ENCODE data around the gene IPMK. TPM values are rescaled to one million over a fixed set of nuclear protein-coding genes. Genes with fewer than 3 reads are reported as not detected.

The IPMK gene
- total RNA-seq, 2 experiments from 2014 or later = 5.6 to 9.5 TPM

DNA sequence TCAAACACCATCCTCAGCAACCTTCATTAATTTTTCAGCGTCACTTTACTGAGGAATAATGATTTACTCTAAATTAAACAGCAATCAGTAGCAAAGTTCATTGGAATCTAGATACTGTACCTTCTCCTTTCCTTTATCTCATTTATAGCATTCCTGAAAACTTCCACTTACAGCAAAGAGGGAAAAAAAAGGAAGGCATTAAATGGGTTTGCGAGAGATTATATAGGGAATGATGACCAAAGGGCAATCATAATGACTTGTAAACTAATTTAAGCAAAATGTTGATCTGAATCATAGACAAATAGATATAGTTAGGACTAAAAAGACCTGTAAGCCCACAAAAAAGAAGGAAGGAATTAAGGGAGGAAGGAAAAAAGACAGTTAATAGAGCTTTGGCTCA is 42.0 kb downstream of the IPMK start:
- intact Hi-C loops (cut with micrococcal nuclease; ENCODE audit: unreplicated experiment) = no loop called here
- Histone ChIP-seq H3K36me3 (ENCODE audit: insufficient read depth, low read length) (peaks cover 64% of the 10 kb centered on the region), H2AFZ (ENCODE audit: low read length) (no peak overlapping the region), H3K9me2 (ENCODE audit: insufficient read depth, low read length) (no peaks in the 10 kb centered on the region), H3K27ac (ENCODE audit: low read depth, low read length, poor library complexity, severe bottlenecking) (no peak overlapping the region), H3K9me3 (ENCODE audit: low read length) (no peaks in the 10 kb centered on the region), H3K79me2 (ENCODE audit: insufficient read depth, low read depth, low read length) (no peaks in the 10 kb centered on the region), H3K4me3 (ENCODE audit: low read depth, low read length, poor library complexity, severe bottlenecking) (no peak overlapping the region), H3K4me2 (ENCODE audit: low read length) (no peak overlapping the region), H4K20me1 (ENCODE audit: insufficient read depth, low read length) (no peaks in the 10 kb centered on the region), H3K4me1 (ENCODE audit: insufficient read depth, low read length, poor library complexity, severe bottlenecking) (peaks cover 5% of the 10 kb centered on the region)
- BruUV-seq (replicated peaks) = no TSS peak
- no peak for TF ChIP-seq EZH2phosphoT487 (IDR thresholded peaks at IDR 0.05; ENCODE audit: borderline replicate concordance, low read depth, low read length)
- TF ChIP-seq, protein P1, sequence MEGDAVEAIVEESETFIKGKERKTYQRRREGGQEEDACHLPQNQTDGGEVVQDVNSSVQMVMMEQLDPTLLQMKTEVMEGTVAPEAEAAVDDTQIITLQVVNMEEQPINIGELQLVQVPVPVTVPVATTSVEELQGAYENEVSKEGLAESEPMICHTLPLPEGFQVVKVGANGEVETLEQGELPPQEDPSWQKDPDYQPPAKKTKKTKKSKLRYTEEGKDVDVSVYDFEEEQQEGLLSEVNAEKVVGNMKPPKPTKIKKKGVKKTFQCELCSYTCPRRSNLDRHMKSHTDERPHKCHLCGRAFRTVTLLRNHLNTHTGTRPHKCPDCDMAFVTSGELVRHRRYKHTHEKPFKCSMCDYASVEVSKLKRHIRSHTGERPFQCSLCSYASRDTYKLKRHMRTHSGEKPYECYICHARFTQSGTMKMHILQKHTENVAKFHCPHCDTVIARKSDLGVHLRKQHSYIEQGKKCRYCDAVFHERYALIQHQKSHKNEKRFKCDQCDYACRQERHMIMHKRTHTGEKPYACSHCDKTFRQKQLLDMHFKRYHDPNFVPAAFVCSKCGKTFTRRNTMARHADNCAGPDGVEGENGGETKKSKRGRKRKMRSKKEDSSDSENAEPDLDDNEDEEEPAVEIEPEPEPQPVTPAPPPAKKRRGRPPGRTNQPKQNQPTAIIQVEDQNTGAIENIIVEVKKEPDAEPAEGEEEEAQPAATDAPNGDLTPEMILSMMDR (conservative IDR thresholded peaks at IDR 0.05; ENCODE audit: low read length) = no peak
- no peak for DNase-seq (ENCODE audit: low spot score)
- ChIA-PET CTCF (ENCODE audit: unreplicated experiment) (no interaction called here), POLR2A (interaction anchor here (0.6 kb wide), 1 partner anchor 79 kb away, joined by 3 read pairs; no protein-coding TSS in a partner anchor)

DNA sequence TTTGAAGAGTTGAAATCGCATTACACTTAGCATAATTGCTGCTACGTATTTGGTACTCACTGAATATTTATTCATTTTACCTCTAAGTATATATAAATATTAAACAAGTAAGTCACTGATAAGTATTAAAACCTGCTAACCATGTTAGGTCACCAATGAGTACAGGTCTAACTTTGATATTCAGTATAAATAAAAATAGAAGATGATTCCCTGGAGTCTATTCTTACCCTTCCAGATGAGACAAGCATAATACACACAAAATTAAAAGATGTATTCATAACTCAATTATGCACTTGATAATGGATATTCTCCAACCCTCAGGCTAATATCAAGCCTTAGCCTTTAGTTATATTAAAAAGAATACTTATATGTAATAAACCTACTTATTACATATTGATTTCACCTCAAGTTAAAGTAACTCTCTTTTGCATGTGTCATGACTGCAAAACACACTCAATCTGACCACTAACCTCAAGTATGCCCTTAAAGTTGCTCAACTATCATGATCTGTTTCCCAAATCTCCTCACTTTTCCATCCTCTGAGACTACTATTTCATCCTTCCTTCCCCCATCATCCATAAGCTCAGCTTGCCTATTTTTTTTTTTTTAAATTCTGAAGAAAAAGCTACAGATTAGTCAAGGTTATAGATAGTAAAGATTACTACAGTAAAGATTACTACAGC is 46.8 kb downstream of the IPMK start:
- Histone ChIP-seq H3K4me2 (ENCODE audit: low read length) (no peak overlapping the region), H3K27ac (ENCODE audit: low read depth, low read length, poor library complexity, severe bottlenecking) (no peak overlapping the region), H2AFZ (ENCODE audit: low read length) (no peak overlapping the region), H4K20me1 (ENCODE audit: insufficient read depth, low read length) (no peaks in the 10 kb centered on the region), H3K4me3 (ENCODE audit: low read depth, low read length, poor library complexity, severe bottlenecking) (no peak overlapping the region), H3K9me3 (ENCODE audit: low read length) (no peaks in the 10 kb centered on the region), H3K36me3 (ENCODE audit: insufficient read depth, low read length) (peaks cover 29% of the 10 kb centered on the region), H3K4me1 (ENCODE audit: insufficient read depth, low read length, poor library complexity, severe bottlenecking) (no peaks in the 10 kb centered on the region), H3K79me2 (ENCODE audit: insufficient read depth, low read depth, low read length) (no peaks in the 10 kb centered on the region), H3K9me2 (ENCODE audit: insufficient read depth, low read length) (no peaks in the 10 kb centered on the region)
- intact Hi-C loops (cut with micrococcal nuclease; ENCODE audit: unreplicated experiment) = no loop called here
- BruUV-seq (replicated peaks) = no TSS peak
- POLR2A ChIA-PET = interaction anchor here (0.6 to 1.9 kb wide), 2 partner anchors 19 to 184 kb away, joined by 3 to 4 read pairs; no protein-coding TSS in a partner anchor
- DNase-seq (ENCODE audit: low spot score) = no peak
- no peak for TF ChIP-seq EZH2phosphoT487 (IDR thresholded peaks at IDR 0.05; ENCODE audit: borderline replicate concordance, low read depth, low read length)
- CTCF ChIA-PET (ENCODE audit: unreplicated experiment) = no interaction called here

DNA sequence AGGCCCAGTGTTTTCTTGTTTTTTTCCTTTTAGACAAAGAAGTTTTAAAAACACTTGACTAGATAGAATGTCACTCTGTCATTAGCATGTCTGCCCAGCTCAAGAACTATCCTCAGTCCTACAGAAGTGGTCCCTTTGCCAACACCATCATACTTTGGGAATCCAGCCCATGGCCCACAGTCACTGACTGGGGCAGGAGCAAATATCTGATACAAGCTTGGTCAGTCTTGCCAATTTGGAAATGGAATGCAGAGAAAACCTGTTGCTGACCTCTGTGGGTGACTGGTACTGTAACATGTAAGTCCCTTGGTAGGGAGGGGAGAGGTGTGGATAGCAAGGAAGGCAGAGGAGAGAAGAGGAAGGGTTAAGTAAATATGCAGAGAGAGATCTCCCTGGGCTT is 47.8 kb downstream of the IPMK start:
- intact Hi-C loops (cut with micrococcal nuclease; ENCODE audit: unreplicated experiment) = no loop called here
- H3K79me2 ChIP-seq (ENCODE audit: insufficient read depth, low read depth, low read length) = no peaks in the 10 kb centered on the region
- POLR2A ChIA-PET = interaction anchor here (0.5 kb wide), 1 partner anchor 9 kb away, joined by 4 read pairs; no protein-coding TSS in a partner anchor
- no peak overlapping the region for H3K27ac ChIP-seq (ENCODE audit: low read depth, low read length, poor library complexity, severe bottlenecking)
- no peak overlapping the region for H3K4me3 ChIP-seq (ENCODE audit: low read depth, low read length, poor library complexity, severe bottlenecking)
- no peak overlapping the region for H2AFZ ChIP-seq (ENCODE audit: low read length)
- no peaks in the 10 kb centered on the region for H3K4me1 ChIP-seq (ENCODE audit: insufficient read depth, low read length, poor library complexity, severe bottlenecking)
- DNase-seq (ENCODE audit: low spot score) = no peak
- TF ChIP-seq EZH2phosphoT487 (IDR thresholded peaks at IDR 0.05; ENCODE audit: borderline replicate concordance, low read depth, low read length) = no peak
- H3K9me3 ChIP-seq (ENCODE audit: low read length) = no peaks in the 10 kb centered on the region
- H4K20me1 ChIP-seq (ENCODE audit: insufficient read depth, low read length) = no peaks in the 10 kb centered on the region
- H3K9me2 ChIP-seq (ENCODE audit: insufficient read depth, low read length) = no peaks in the 10 kb centered on the region
- no peak overlapping the region for H3K4me2 ChIP-seq (ENCODE audit: low read length)
- BruUV-seq (replicated peaks) = no TSS peak
- CTCF ChIA-PET (ENCODE audit: unreplicated experiment) = no interaction called here
- peaks cover 20% of the 10 kb centered on the region for H3K36me3 ChIP-seq (ENCODE audit: insufficient read depth, low read length)
